ENCODE measurements around the gene FIBP. TPM values are rescaled to one million over a fixed set of nuclear protein-coding genes. Genes with fewer than 3 reads are reported as not detected.

FIBP gene
- total and polyA plus RNA-seq, 3 experiments from 2014 or later = 78.6 to 123 (median 121) TPM

- H3K4me1 Mint-ChIP-seq = peaks cover 43 to 60% (median 59%) of the 10 kb centered on the region in 3 donors
Observed at GRCh38 chr11:65886826-65887722, 1.2 kb downstream of the FIBP start.

GRCh38 chr11:65885808-65886536 is 2.3 kb downstream of the FIBP start:
- H3K27me3 Mint-ChIP-seq = no peaks in the 10 kb centered on the region
- no peaks in the 10 kb centered on the region for H3K27me3 ChIP-seq (ENCODE audit: insufficient read depth, low read length, poor library complexity, severe bottlenecking)
- H3K4me3 ChIP-seq (ENCODE audit: low read length) = no peak overlapping the region
- H3K4me1 Mint-ChIP-seq = peaks cover 49 to 64% (median 61%) of the 10 kb centered on the region in 3 donors
- DNase-seq = no peak
- H3K27ac ChIP-seq (ENCODE audit: low read depth, low read length) = no peak overlapping the region
- CTCF ChIA-PET = interaction anchor here (1.0 to 21.9 kb wide), 13 partner anchors 8 to 175 kb away, joined by 3 to 560 read pairs (median 16); partner anchors contain the start of genes BANF1, CFL1, CTSW and EFEMP2
- POLR2A ChIA-PET = interaction anchor here (0.7 to 2.3 kb wide), 7 partner anchors 12 to 100 kb away, joined by 3 to 14 read pairs (median 4); partner anchors contain the start of genes CFL1 and MUS81
- peak overlapping the region in 5 of 8 donors; percentile 14 to 97 (median 62) for H3K27ac Mint-ChIP-seq
- no peaks in the 10 kb centered on the region for H3K9me3 Mint-ChIP-seq
- peaks cover 41% of the 10 kb centered on the region for H3K4me1 ChIP-seq (ENCODE audit: insufficient read depth, low read length)
- peak overlapping the region in 3 of 7 donors; percentile 87 to 92 (median 89) for H3K4me3 Mint-ChIP-seq
- H3K36me3 ChIP-seq (ENCODE audit: insufficient read depth, low read length) = peaks cover 17% of the 10 kb centered on the region
- H3K9me3 ChIP-seq (ENCODE audit: low read length) = no peaks in the 10 kb centered on the region
- H3K36me3 Mint-ChIP-seq = peaks cover 0 to 52% (median 0%) of the 10 kb centered on the region in 3 donors

More at GRCh38 chr11:65886826-65887722, 1.2 kb downstream of the FIBP start:
- H3K27ac ChIP-seq (ENCODE audit: low read depth, low read length) = peak overlapping the region; percentile 87
- no peak for DNase-seq
- H3K4me3 ChIP-seq (ENCODE audit: low read length) = peak overlapping the region; percentile 94
- POLR2A ChIA-PET = interaction anchor here (0.6 to 4.5 kb wide), 5 partner anchors 13 to 45 kb away, joined by 3 to 30 read pairs (median 5); partner anchors contain the start of genes C11orf68 and MUS81
- peaks cover 36% of the 10 kb centered on the region for H3K4me1 ChIP-seq (ENCODE audit: insufficient read depth, low read length)
- Mint-ChIP-seq H3K9me3 (no peaks in the 10 kb centered on the region), H3K27ac (peak overlapping the region; percentile 84 to 99 (median 94)), H3K4me3 (peak overlapping the region; percentile 83 to 97 (median 92)), H3K36me3 (peaks cover 0 to 49% (median 0%) of the 10 kb centered on the region in 3 donors), H3K27me3 (no peaks in the 10 kb centered on the region)
- CTCF ChIA-PET = interaction anchor here (1.0 to 21.9 kb wide), 10 partner anchors 13 to 175 kb away, joined by 3 to 560 read pairs (median 14); partner anchors contain the start of genes C11orf68, CFL1, CTSW and EFEMP2
- H3K9me3 ChIP-seq (ENCODE audit: low read length) = no peaks in the 10 kb centered on the region
- H3K27me3 ChIP-seq (ENCODE audit: insufficient read depth, low read length, poor library complexity, severe bottlenecking) = no peaks in the 10 kb centered on the region
- H3K36me3 ChIP-seq (ENCODE audit: insufficient read depth, low read length) = peaks cover 17% of the 10 kb centered on the region

GRCh38 chr11:65885231-65885630 is 3.0 kb downstream of the FIBP start:
- Mint-ChIP-seq H3K27me3 (no peaks in the 10 kb centered on the region), H3K27ac (peak overlapping the region in 7 of 8 donors; percentile 18 to 88 (median 57)), H3K4me1 (peaks cover 54 to 69% (median 66%) of the 10 kb centered on the region in 3 donors), H3K9me3 (no peaks in the 10 kb centered on the region), H3K36me3 (peaks cover 0 to 52% (median 0%) of the 10 kb centered on the region in 3 donors), H3K4me3 (no peak overlapping the region)
- POLR2A ChIA-PET = interaction anchor here (0.5 to 2.3 kb wide), 7 partner anchors 11 to 101 kb away, joined by 3 to 14 read pairs (median 4); partner anchors contain the start of genes CFL1 and MUS81
- H3K27ac ChIP-seq (ENCODE audit: low read depth, low read length) = no peak overlapping the region
- no peaks in the 10 kb centered on the region for H3K27me3 ChIP-seq (ENCODE audit: insufficient read depth, low read length, poor library complexity, severe bottlenecking)
- no peak for DNase-seq
- H3K4me3 ChIP-seq (ENCODE audit: low read length) = no peak overlapping the region
- CTCF ChIA-PET = interaction anchor here (1.0 to 21.9 kb wide), 33 partner anchors 9 to 404 kb away, joined by 3 to 560 read pairs (median 5); partner anchors contain the start of genes BANF1, CATSPER1, CFL1 and CTSW
- H3K36me3 ChIP-seq (ENCODE audit: insufficient read depth, low read length) = peaks cover 17% of the 10 kb centered on the region
- H3K9me3 ChIP-seq (ENCODE audit: low read length) = no peaks in the 10 kb centered on the region
- H3K4me1 ChIP-seq (ENCODE audit: insufficient read depth, low read length) = peaks cover 48% of the 10 kb centered on the region

GRCh38 chr11:65884716-65885092 is 3.6 kb downstream of the FIBP start:
- POLR2A ChIA-PET = interaction anchor here (0.5 to 2.3 kb wide), 7 partner anchors 11 to 102 kb away, joined by 3 to 14 read pairs (median 6); partner anchors contain the start of genes CFL1 and MUS81

GRCh38 chr11:65883786-65884715 is 4.2 kb downstream of the FIBP start:
- Histone ChIP-seq H3K36me3 (ENCODE audit: insufficient read depth, low read length) (peaks cover 17% of the 10 kb centered on the region), H3K9me3 (ENCODE audit: low read length) (no peaks in the 10 kb centered on the region), H3K4me3 (ENCODE audit: low read length) (no peak overlapping the region), H3K4me1 (ENCODE audit: insufficient read depth, low read length) (peaks cover 48% of the 10 kb centered on the region), H3K27me3 (ENCODE audit: insufficient read depth, low read length, poor library complexity, severe bottlenecking) (no peaks in the 10 kb centered on the region), H3K27ac (ENCODE audit: low read depth, low read length) (no peak overlapping the region)
- Mint-ChIP-seq H3K4me3 (peak overlapping the region in 3 of 7 donors; percentile 61 to 82 (median 72)), H3K4me1 (peaks cover 50 to 69% (median 66%) of the 10 kb centered on the region in 3 donors), H3K27me3 (no peaks in the 10 kb centered on the region), H3K36me3 (peaks cover 0 to 52% (median 0%) of the 10 kb centered on the region in 3 donors), H3K27ac (peak overlapping the region; percentile 18 to 94 (median 88)), H3K9me3 (no peaks in the 10 kb centered on the region)
- ChIA-PET CTCF (interaction anchor here (0.9 to 21.9 kb wide), 39 partner anchors 10 to 405 kb away, joined by 3 to 560 read pairs (median 4); partner anchors contain the start of genes CATSPER1, CFL1, CTSW and EFEMP2), POLR2A (interaction anchor here (0.7 to 2.3 kb wide), 5 partner anchors 10 to 102 kb away, joined by 3 to 14 read pairs (median 7); partner anchors contain the start of genes CFL1 and MUS81)
- no peak for DNase-seq

More at GRCh38 chr11:65884716-65885092, 3.6 kb downstream of the FIBP start:
- no peaks in the 10 kb centered on the region for H3K27me3 ChIP-seq (ENCODE audit: insufficient read depth, low read length, poor library complexity, severe bottlenecking)
- peaks cover 48% of the 10 kb centered on the region for H3K4me1 ChIP-seq (ENCODE audit: insufficient read depth, low read length)
- H3K9me3 ChIP-seq (ENCODE audit: low read length) = no peaks in the 10 kb centered on the region
- peaks cover 17% of the 10 kb centered on the region for H3K36me3 ChIP-seq (ENCODE audit: insufficient read depth, low read length)
- Mint-ChIP-seq H3K27me3 (no peaks in the 10 kb centered on the region), H3K9me3 (no peaks in the 10 kb centered on the region), H3K36me3 (peaks cover 0 to 52% (median 0%) of the 10 kb centered on the region in 3 donors), H3K4me1 (peaks cover 50 to 69% (median 66%) of the 10 kb centered on the region in 3 donors), H3K27ac (peak overlapping the region; percentile 18 to 94 (median 88)), H3K4me3 (peak overlapping the region in 2 of 7 donors; percentile 61 to 82)
- peak; percentile 75 to 86 (median 77) for DNase-seq
- CTCF ChIA-PET = interaction anchor here (0.9 to 21.9 kb wide), 41 partner anchors 10 to 404 kb away, joined by 3 to 560 read pairs (median 4); partner anchors contain the start of genes BANF1, CATSPER1, CFL1 and CTSW
- no peak overlapping the region for H3K4me3 ChIP-seq (ENCODE audit: low read length)
- H3K27ac ChIP-seq (ENCODE audit: low read depth, low read length) = no peak overlapping the region

GRCh38 chr11:65883058-65883761 is 5.1 kb downstream of the FIBP start:
- Mint-ChIP-seq H3K27ac (peak overlapping the region in 3 of 8 donors; percentile 14 to 94 (median 92)), H3K4me1 (peaks cover 49 to 72% (median 68%) of the 10 kb centered on the region in 3 donors)

More at GRCh38 chr11:65883058-65883761, 5.1 kb downstream of the FIBP start:
- Mint-ChIP-seq H3K36me3 (peaks cover 0 to 49% (median 0%) of the 10 kb centered on the region in 3 donors), H3K27me3 (no peaks in the 10 kb centered on the region), H3K4me3 (peak overlapping the region in 2 of 7 donors; percentile 66 to 91), H3K9me3 (no peaks in the 10 kb centered on the region)
- no peaks in the 10 kb centered on the region for H3K9me3 ChIP-seq (ENCODE audit: low read length)
- no peak for DNase-seq
- no peak overlapping the region for H3K27ac ChIP-seq (ENCODE audit: low read depth, low read length)
- POLR2A ChIA-PET = interaction anchor here (2.3 kb wide), 1 partner anchor 23 kb away, joined by 14 read pairs; the partner anchor contains the start of gene MUS81
- H3K36me3 ChIP-seq (ENCODE audit: insufficient read depth, low read length) = peaks cover 17% of the 10 kb centered on the region
- no peak overlapping the region for H3K4me3 ChIP-seq (ENCODE audit: low read length)
- H3K4me1 ChIP-seq (ENCODE audit: insufficient read depth, low read length) = peaks cover 51% of the 10 kb centered on the region
- no peaks in the 10 kb centered on the region for H3K27me3 ChIP-seq (ENCODE audit: insufficient read depth, low read length, poor library complexity, severe bottlenecking)
- CTCF ChIA-PET = interaction anchor here (0.6 to 21.9 kb wide), 11 partner anchors 14 to 244 kb away, joined by 3 to 560 read pairs (median 4); partner anchors contain the start of genes CFL1, CTSW, EFEMP2 and KAT5

Measured in CD8-positive, alpha-beta memory T cell (primary cell).